AG04449 (cell line): ENCODE data around the gene EXOC4.

Experiments
- CTCF ChIA-PET: fragments of 350-600 bp; formaldehyde crosslinking; extraction: SDS; loops from one replicate; lab custom pipeline; 2021; ENCODE audit warnings: antibody characterized with exemption; lab: Yijun Ruan, JAX
- POLR2A ChIA-PET: fragments of 400-600, 350-600 bp; formaldehyde crosslinking; extraction: SDS; loops from one replicate; lab custom pipeline; 2020; ENCODE audit warnings: antibody characterized with exemption, inconsistent platforms; lab: Yijun Ruan, JAX
- DNase-seq: peaks from one replicate; pipeline ENCODE4 v3.0.0-alpha.2; 2010; ENCODE audit warnings: low read depth, low spot score
- H3K4me3 ChIP-seq: 2 replicates; pipeline ENCODE4 v1.5.1; 2011; ENCODE audit warnings: low read depth, mild to moderate bottlenecking, control low read depth, low read length
- TF ChIP-seq, protein P1 (sequence below): IDR thresholded peaks from one replicate; pipeline ENCODE4 v1.5.1; 2011; ENCODE audit warnings: mild to moderate bottlenecking, moderate library complexity, low read length, control low read depth, inconsistent platforms; ENCODE audit not compliant: insufficient read depth; ENCODE audit errors: missing control alignments

Gene EXOC4

DNA sequence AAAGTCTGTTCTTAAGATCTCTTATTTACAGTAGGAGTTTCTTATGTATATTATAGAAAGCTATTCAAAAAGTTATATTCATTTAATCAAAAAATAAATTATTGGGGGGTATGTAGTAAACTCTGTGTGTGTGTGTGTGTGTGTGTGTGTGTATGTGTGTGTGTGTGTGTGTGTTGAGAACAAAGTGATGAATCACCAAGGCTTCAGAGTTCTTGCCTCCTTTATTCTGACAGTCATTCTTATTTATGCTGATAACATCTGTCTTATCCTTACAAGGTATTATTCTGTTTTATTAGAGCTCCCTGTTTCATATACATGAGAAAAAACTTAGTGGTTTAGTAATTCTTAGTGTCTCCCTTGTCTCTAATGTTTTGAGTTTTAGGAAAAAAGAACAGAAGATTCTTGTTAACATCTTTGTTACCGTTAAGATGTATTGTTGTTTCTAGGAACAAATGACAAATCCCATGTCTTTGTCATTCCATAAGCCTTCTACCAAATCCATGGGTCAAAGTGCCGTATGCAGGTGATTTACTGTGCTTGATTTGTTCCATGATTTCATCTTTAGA lies 424.0 kb downstream of the EXOC4 start:
- H3K4me3 ChIP-seq = no peak overlapping the region
- no peak for DNase-seq
- TF ChIP-seq, protein P1, sequence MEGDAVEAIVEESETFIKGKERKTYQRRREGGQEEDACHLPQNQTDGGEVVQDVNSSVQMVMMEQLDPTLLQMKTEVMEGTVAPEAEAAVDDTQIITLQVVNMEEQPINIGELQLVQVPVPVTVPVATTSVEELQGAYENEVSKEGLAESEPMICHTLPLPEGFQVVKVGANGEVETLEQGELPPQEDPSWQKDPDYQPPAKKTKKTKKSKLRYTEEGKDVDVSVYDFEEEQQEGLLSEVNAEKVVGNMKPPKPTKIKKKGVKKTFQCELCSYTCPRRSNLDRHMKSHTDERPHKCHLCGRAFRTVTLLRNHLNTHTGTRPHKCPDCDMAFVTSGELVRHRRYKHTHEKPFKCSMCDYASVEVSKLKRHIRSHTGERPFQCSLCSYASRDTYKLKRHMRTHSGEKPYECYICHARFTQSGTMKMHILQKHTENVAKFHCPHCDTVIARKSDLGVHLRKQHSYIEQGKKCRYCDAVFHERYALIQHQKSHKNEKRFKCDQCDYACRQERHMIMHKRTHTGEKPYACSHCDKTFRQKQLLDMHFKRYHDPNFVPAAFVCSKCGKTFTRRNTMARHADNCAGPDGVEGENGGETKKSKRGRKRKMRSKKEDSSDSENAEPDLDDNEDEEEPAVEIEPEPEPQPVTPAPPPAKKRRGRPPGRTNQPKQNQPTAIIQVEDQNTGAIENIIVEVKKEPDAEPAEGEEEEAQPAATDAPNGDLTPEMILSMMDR = no peak
- CTCF ChIA-PET = interaction anchor here (0.9 to 1.6 kb wide), 2 partner anchors 9 to 11 kb away, joined by 3 to 5 read pairs; no protein-coding TSS in a partner anchor
- POLR2A ChIA-PET = interaction anchor here (0.6 kb wide), 1 partner anchor 1163 kb away, joined by 3 read pairs; no protein-coding TSS in a partner anchor

GRCh38 chr7:133678137-133678814 lies 425.4 kb downstream of the EXOC4 start:
- POLR2A ChIA-PET = interaction anchor here (1.0 kb wide), 1 partner anchor 11 kb away, joined by 4 read pairs; no protein-coding TSS in a partner anchor
- DNase-seq = no peak
- CTCF ChIA-PET = no interaction called here
- TF ChIP-seq, protein P1 = no peak
- no peak overlapping the region for H3K4me3 ChIP-seq

GRCh38 chr7:133679977-133680376 lies 427.1 kb downstream of the EXOC4 start:
- ChIA-PET POLR2A (no interaction called here), CTCF (no interaction called here)
- no peak for DNase-seq
- no peak overlapping the region for H3K4me3 ChIP-seq
- TF ChIP-seq, protein P1 = no peak

DNA sequence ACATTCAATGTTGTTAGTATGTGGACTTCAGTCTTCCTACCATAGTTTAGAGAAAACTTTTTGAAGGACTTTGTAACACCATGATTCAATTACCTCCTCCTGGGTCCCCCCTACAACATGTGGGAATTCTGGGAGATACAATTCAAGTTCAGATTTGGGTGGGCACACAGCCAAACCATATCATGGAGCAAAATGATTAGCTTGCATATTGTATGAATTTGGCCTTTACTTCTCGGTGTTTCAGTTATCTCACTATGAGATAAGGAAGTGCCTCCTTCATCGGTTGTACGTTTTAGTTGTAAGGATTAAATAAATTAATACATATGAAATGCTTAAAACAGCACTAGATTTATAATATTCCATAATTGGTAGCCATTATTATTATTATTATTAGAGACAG lies 428.7 kb downstream of the EXOC4 start:
- H3K4me3 ChIP-seq = no peak overlapping the region
- DNase-seq = no peak
- TF ChIP-seq, protein P1 = no peak
- CTCF ChIA-PET = no interaction called here
- POLR2A ChIA-PET = no interaction called here

GRCh38 chr7:133682364-133683181 lies 429.7 kb downstream of the EXOC4 start:
- no peak overlapping the region for H3K4me3 ChIP-seq
- POLR2A ChIA-PET = no interaction called here
- TF ChIP-seq, protein P1 = no peak
- CTCF ChIA-PET = no interaction called here
- DNase-seq = no peak

DNA sequence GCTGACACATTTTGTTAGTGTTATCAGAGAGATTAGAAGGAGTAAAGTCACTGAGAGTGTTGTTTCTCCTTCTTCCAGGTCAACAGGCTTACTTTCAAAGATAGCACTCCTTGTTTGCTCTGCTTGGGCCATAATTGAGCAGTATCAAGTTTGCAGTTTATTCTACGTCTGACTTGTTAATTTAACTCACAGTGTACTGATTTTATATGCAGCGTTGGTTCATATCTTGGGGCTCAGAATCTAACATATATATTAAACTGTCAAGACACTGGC lies 430.2 kb downstream of the EXOC4 start:
- DNase-seq = no peak
- ChIA-PET CTCF (no interaction called here), POLR2A (no interaction called here)
- H3K4me3 ChIP-seq = no peak overlapping the region
- TF ChIP-seq, protein P1 = no peak
